GM10266 (cell line): ENCODE measurements around the gene TYROBP.

Experiments
- DNase-seq: peaks from one replicate; pipeline ENCODE4 v3.0.0; 2012; ENCODE audit errors: extremely low spot score
- TF ChIP-seq, protein P1 (sequence below): IDR thresholded peaks from 2 replicates; pipeline ENCODE4 v1.5.1; 2012; ENCODE audit warnings: mild to moderate bottlenecking, low read depth; ENCODE audit not compliant: control insufficient read depth, insufficient read depth; ENCODE audit errors: missing control alignments

The TYROBP gene

DNA sequence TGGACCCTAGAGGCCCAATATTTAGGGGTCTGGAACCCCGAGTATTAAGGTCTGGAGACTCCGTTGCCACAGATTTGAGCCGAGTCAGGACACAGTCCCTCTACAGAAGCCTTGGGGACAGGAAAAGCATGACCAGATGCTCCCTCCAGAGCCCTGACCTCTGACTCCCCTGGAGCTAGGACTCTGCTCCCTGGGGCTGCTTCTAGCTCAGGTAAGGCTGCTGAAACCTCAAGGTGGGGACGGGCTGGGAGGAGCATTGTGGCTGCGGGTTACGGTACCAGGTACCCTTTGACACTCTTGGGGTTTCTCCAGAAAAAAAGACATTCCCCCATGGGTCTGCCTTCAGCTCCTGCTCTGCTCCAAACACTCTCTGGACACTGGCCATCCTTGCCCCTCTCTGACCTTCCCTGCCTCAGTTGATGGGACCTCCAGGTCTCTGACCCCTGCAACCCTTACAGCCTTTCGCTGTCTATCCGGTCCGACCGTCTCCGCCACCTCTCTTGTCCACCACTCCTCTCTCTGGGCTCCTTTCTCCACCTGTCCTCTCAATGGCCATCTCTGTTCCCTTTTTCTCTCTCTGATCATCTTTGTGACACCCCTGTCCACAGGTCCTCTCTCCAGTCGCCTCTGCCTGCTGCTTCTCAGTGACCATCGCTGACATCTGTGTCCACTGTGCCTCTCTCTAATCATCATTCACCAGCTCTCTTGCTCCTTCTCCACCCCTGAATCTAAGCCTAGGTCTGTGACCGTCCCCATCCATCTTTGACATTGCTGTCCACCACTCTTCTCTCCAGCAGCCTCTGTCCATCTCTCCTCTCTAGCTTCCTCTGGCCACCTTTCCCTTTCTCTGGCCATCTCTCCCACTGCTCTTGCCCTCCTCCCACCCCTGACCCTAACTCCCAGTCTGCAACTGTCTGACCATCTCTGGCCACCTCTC, 29.5 kb upstream of the TYROBP start:
- TF ChIP-seq, protein P1, sequence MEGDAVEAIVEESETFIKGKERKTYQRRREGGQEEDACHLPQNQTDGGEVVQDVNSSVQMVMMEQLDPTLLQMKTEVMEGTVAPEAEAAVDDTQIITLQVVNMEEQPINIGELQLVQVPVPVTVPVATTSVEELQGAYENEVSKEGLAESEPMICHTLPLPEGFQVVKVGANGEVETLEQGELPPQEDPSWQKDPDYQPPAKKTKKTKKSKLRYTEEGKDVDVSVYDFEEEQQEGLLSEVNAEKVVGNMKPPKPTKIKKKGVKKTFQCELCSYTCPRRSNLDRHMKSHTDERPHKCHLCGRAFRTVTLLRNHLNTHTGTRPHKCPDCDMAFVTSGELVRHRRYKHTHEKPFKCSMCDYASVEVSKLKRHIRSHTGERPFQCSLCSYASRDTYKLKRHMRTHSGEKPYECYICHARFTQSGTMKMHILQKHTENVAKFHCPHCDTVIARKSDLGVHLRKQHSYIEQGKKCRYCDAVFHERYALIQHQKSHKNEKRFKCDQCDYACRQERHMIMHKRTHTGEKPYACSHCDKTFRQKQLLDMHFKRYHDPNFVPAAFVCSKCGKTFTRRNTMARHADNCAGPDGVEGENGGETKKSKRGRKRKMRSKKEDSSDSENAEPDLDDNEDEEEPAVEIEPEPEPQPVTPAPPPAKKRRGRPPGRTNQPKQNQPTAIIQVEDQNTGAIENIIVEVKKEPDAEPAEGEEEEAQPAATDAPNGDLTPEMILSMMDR, result no peak
- peak; percentile 36 for DNase-seq

DNA sequence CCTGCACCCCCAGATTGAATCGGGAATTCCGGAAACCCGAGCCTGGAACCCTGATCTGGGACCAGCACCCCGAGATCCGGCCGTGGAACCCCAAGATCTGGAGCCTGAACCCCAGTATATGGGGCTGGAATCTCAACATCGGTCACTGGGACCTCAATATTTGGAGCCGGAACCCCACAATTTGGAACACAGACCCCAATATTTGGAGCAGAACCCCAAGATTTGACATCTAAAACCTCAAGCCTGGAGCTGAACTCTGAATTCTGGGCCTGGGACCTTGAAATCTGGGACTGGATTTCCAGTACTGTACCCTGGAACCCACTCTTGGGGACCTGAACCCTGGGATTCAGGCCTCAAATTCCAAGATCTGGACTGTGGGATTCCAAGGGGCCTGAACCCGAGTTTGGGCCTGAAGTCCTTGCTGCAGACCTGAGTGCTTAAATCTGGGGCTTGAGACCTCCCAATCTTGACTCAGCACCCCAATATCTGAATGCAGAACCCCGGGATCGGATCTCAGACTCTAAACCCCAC, 28.7 kb upstream of the TYROBP start:
- TF ChIP-seq, protein P1, result no peak
- peak; percentile 35 for DNase-seq

DNA sequence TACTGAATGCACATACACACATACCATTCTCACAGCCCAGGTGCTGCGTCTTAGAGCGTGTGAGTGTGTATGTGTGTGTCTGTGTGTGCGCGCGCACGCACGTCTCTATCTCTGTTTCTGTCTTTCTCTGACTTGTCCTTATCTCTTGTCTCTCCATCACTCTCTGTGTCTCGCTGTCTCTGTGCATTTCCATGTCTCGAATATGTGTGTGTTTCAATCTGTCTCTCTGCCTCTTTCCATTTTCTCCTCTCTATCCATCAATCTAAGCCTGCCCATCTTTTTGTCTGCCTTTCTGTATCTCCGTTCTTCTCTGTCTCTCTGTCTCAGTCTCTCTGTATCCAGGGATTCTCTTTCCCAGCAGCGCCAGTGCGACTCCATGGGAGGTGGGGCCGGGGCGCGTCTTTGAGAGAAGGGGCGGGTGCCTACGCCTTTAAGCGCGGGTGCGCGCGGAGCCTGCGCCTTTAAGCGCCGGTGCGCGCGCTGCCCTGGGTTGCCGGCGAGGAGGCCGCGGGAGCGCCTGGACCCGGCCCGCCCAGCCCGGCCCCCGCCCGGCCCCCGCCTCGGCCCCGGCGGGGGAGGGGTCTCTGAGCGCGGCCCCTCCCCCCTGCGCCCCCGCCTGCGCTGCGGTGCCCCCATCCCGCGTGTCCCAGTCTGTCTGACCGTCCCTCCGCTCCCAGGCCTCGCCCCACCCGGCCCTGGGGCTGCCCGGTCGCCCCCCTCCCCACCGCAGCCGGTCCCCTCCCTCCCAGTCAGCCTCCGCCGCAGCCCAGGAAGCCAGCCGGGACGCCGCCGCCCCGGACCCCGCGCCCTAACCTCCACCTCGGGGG, 28.0 kb upstream of the TYROBP start, which contains the start of gene LRFN3:
Gene LRFN3, plus strand, starts transcription at position 464 of the 827 bp plus-strand sequence. CDS start 3,052 bp downstream, outside the sequence.
- TF ChIP-seq, protein P1, result no peak
- peak; percentile 82 for DNase-seq

DNA sequence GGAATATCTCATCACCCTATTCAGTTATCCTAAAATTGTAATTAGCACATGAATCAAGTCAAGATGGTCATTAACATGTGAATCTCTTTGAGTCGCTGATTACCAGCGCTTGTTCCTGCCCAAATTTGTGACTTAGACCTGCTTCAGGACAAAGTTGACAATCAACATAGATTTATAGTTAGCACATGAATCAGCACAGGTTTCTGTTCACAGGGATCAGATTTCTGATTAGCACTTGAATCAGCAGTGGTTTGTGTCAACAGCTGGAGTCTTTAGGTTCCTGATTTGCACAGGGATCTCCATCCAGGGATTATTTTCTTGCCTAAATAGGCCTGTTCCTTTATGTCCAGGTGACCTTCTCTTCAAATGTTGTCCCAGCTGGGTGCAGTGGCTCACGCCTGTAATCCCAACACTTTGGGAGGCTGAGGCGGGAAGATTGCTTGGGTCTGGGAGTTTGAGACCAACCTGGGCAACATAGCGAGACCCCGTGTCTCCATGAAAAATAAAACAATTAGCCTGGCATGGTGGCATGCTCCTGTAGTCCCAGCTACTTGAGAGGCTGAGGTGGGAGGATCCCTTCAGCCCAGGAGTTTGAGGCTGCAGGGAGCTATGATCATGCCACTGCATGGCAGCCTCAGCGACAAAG, 24.3 kb upstream of the TYROBP start:
- TF ChIP-seq, protein P1, result no peak

DNA sequence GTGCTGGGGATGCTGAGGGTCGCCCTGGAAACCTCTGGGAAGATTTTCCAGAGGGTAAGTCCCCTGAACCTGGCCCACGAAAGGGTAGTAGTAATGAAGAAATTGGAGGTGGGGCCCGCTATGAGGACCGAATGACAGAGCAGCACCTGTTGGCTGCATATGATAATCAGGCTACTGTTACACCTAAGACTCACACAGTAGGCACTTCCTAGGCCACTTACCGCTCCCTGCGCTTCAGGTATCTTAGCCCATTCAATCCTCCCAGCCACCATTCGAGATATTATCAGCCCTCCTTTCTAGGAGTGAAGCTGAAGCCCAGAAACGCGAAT, 23.7 kb upstream of the TYROBP start:
- TF ChIP-seq, protein P1, result no peak

More for the DNA sequence above, 24.3 kb upstream of the TYROBP start:
- DNase-seq, result no peak

DNA sequence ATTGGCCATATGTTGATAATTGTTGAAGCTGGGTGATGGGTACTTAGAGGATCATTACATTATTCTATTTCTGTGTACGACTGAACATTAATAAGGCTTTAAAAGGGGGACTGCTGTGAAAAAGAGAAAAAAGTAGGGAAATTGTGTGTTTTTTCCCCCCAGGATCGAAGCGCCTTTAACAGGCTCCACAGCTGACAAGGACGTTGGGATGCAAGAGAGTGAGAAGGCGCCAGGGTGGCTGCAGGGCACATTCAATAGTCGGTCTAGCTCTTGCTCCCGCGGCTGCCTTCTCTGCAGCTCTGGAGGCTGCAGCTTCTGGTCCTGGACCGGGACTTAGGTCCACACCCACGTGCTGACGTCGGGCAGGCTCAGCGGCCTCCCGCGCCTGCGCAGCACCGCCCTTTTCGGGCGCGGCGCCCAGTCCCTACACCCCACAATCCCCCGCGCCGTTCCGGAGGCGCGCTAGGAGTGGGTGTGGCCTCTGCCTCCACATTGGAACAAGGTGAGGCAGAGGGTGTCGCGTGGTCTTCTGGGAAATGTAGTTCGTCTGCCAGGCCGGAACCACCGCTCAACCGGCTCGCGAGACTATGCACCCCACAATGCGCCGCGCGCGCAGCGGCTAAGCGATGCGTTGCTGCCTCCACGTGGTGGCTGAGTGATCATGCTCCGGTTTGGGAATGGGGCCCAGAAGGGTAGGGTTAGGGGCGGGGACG, 23.2 kb upstream of the TYROBP start:
- peak; percentile 99 for DNase-seq
- TF ChIP-seq, protein P1, result peak; percentile 97

More for the DNA sequence above, 23.7 kb upstream of the TYROBP start:
- DNase-seq, result no peak
